ENCODE data around the gene CAMTA1.

CAMTA1 gene

GRCh38 chr1:7040969-7041695 lies 255.9 kb downstream of the CAMTA1 start:
- no peak for DNase-seq (ENCODE audit: low spot score)

- DNase-seq (ENCODE audit: low spot score): no peak
Observed at GRCh38 chr1:7042322-7043190, 257.3 kb downstream of the CAMTA1 start.

- no peak for DNase-seq (ENCODE audit: low spot score)
Observed at GRCh38 chr1:7043191-7043549, 257.9 kb downstream of the CAMTA1 start.

GRCh38 chr1:7043719-7044535 lies 258.7 kb downstream of the CAMTA1 start:
- no peak for DNase-seq (ENCODE audit: low spot score)

DNA sequence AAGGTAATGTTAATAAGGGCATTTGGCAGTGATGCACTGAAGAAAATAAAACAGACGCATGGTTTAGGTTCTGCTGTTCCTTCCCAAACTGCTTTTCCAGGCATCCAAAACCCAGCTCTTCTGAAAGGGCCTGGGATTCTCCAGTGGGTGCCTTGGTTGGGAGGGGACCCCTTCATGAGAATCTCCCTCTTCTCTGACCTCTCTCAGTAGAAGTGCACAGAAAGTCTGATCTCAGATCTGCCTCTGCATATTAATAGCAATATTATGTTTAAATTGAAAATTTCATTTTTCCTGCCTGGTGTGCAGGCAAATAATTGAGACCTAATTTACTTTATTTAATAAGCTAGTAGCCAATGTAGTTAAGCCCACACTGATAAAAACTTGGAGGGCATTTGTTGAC lies 260.6 kb downstream of the CAMTA1 start:
- DNase-seq (ENCODE audit: low spot score): no peak

GRCh38 chr1:7046314-7046713 lies 261.1 kb downstream of the CAMTA1 start:
- DNase-seq (ENCODE audit: low spot score): no peak

- no peak for DNase-seq (ENCODE audit: low spot score)
Observed at GRCh38 chr1:7046891-7047290, 261.6 kb downstream of the CAMTA1 start.

- no peak for DNase-seq (ENCODE audit: low spot score)
Observed at GRCh38 chr1:7047866-7048265, 262.6 kb downstream of the CAMTA1 start.

DNA sequence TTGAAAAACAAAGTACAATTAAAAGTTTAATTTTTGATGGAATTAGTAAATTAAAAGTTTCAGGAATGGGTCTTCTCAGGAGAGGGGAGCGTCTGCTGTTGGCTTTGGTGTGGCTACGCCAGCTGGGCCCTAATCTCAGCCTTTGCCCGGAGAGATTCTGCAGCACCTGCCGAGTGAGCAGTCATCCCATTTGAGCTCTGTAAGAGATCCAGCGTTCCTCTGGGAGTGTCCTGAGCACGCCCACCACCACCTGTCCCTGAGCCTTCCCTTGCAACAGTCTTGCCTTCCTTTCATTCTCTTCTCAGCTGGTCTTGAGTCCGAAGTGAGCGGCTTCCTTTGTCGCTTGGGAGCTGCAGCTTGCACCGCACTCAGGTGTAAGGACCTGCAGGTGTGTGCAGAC lies 263.1 kb downstream of the CAMTA1 start:
- no peak for DNase-seq (ENCODE audit: low spot score)

DNA sequence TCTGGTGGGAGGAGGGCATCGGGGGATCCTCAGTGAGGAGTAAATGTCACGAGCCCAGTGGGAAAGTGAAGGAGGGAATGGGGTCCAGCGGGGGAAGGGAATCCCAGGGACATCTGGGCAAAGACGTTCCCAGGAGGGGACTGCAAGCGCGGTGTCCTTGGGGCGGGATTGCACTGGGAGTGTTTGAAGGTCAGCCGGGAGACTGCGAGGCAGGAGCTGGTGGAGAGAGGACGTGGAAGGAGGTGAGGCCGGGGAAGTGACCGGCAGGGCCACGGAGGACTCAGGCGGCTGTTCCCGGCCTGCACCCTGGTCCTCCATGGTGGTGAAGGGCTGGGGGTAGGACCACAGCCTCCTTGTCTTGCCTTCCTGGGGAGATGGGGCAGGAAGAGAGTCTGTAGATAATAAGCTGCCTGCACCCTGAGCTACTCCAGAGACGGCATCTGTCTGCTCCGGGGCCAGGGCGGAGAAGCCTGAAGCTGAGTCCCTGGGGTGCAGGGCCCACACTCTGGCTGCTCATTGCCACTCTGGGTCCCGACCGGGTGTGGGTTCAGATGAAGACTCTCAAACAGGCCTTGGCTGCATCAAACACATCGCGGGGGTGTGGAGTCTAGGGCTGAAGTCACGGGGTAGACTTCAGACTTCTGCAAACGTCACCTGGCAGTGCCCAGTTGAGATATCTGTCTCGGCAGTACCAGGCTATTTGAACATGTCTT lies 264.8 kb downstream of the CAMTA1 start:
- DNase-seq (ENCODE audit: low spot score): no peak

GRCh38 chr1:7050751-7051665 lies 265.8 kb downstream of the CAMTA1 start:
- no peak for DNase-seq (ENCODE audit: low spot score)

GRCh38 chr1:7052701-7053100 lies 267.4 kb downstream of the CAMTA1 start:
- no peak for DNase-seq (ENCODE audit: low spot score)

- DNase-seq (ENCODE audit: low spot score): no peak
Observed at GRCh38 chr1:7060745-7061144, 275.5 kb downstream of the CAMTA1 start.

- no peak for DNase-seq (ENCODE audit: low spot score)
Observed at GRCh38 chr1:7062346-7063061, 277.2 kb downstream of the CAMTA1 start.

GRCh38 chr1:7063981-7064380 lies 278.7 kb downstream of the CAMTA1 start:
- DNase-seq (ENCODE audit: low spot score): no peak

DNA sequence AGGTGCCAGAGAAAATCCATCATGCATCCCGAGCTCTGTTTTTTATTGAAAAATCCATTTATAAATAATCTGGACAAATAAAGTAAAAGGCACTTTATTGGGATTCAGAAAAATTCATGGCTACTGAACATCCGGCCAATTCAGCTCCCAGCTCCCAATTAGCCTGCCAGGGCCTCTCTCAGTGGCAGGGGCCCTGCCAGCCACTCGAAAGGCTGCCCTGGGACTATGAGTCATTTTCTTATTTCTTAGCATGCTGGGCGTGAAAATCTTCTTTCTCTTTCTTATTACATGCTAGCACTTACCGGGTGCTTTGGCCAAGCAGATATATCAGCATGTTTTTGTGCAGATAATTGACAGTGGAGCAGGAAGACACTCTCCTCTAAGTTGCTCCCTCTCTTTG lies 283.3 kb downstream of the CAMTA1 start:
- no peak for DNase-seq (ENCODE audit: low spot score)

DNA sequence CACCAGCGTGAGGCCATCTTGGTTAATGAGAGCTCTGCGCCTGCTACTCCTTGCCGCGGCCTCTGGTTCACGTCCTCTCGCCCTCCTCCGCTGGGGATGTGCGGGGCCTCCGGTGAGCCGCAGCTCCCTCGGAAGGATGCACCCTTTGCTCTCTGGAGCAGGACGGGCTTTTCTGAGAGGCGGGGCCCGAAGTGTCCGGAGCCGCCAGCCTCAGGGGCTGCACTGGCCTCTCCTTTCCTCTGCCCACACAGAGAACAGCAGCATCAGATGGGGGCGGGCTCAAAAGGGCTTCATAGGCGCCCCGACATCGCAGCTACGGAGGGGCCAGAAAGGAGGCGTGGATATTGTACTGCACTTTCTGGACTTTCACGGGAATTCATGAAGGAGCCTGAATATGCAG lies 284.7 kb downstream of the CAMTA1 start:
- no peak for DNase-seq (ENCODE audit: low spot score)

DNA sequence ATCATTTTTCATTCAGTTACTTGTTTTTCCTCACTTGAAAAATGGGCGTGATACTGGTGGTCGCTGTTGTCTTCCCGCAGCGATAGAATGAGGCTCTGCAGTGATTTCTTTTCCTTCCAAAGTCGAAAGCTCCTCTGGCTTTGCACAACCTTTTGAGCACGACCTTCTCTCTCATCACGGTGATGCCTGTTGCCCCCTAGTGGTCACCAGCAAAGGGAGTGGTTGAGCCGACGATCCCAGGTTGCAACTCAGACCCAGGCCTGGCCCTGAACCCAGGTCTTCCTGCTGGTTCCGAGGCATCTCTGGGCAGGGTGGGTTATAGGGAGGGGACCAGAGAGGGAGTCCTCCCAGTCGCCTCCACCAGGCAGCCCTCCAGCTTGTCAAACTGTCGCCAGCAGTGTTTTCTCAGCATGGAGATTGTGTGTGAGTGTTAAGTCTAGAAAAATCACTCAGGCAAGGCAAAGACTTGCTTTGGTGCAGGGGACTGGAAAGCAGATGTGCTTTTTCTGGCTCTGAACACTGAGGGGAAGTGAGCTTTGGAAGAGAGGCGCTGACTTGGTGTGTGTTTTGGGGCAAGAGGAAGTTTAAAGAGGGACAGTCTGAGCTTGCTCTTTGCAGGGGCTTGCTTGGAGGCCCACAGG lies 285.3 kb downstream of the CAMTA1 start:
- DNase-seq (ENCODE audit: low spot score): peak; percentile 40

- no peak for DNase-seq (ENCODE audit: low spot score)
Observed at GRCh38 chr1:7076117-7076516, 290.9 kb downstream of the CAMTA1 start.

DNA sequence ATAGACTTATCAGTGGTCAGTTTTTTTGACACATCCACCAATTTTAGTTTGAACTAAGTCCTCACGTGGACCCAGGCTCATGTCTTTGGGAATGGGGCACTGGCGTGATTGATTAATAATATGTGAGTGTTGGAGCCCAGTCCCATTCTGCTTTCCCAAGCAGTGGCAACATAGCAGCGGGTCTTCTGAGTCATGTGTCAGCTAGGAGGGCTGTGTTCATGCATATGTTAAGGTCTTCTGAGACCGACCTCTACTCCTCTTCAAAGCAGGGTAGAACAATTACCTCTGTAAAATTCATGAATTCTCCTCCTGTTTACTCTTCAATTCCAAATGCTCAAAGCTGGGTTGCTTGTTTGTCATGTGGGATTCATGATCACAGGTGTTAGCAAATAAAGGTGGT lies 291.3 kb downstream of the CAMTA1 start:
- DNase-seq (ENCODE audit: low spot score): no peak

Data from CD4-positive, alpha-beta T cell treated with Interleukin-6 at 100 ng/mL for 8 hours (primary cell).